Hematopoietic multipotent progenitor cell treated with erythropoietin and hydrocortisone succinate and interleukin-3 and kit ligand, for 8 days (in vitro differentiated cells): ENCODE results near the gene SS18L1.
A peak's percentile ranks its signal among the peaks of the same experiment; 100 is the strongest.

Experiments used
- DNase-seq: peaks from one replicate; pipeline ENCODE4 v3.0.0-alpha.2; 2015

Gene SS18L1

GRCh38 chr20:62174870-62175624 is 31.5 kb downstream of the SS18L1 start:
- DNase-seq: no peak

GRCh38 chr20:62175711-62176110 is 32.1 kb downstream of the SS18L1 start:
- no peak for DNase-seq

- no peak for DNase-seq
Observed at GRCh38 chr20:62176866-62177265, 33.3 kb downstream of the SS18L1 start.

GRCh38 chr20:62177307-62177706 is 33.7 kb downstream of the SS18L1 start:
- DNase-seq: no peak

GRCh38 chr20:62178316-62179161 is 35.0 kb downstream of the SS18L1 start:
- DNase-seq: no peak

GRCh38 chr20:62179162-62179504 is 35.6 kb downstream of the SS18L1 start:
- no peak for DNase-seq

GRCh38 chr20:62181808-62182207 is 38.2 kb downstream of the SS18L1 start:
- no peak for DNase-seq

GRCh38 chr20:62182469-62183425 is 39.2 kb downstream of the SS18L1 start, which contains the start of gene MTG2:
Gene MTG2, plus strand, starts transcription at chr20:62183028. Its CDS starts 10,393 bp downstream, at chr20:62193421.
- DNase-seq: peak; percentile 97

- DNase-seq: peak; percentile 16
Observed at GRCh38 chr20:62183426-62184142, 40.0 kb downstream of the SS18L1 start.

GRCh38 chr20:62186096-62186426 is 42.5 kb downstream of the SS18L1 start:
- DNase-seq: no peak

- DNase-seq: peak; percentile 6
Observed at GRCh38 chr20:62186887-62187866, 43.6 kb downstream of the SS18L1 start.

- no peak for DNase-seq
Observed at GRCh38 chr20:62190639-62191411, 47.3 kb downstream of the SS18L1 start.

GRCh38 chr20:62191781-62192559 is 48.4 kb downstream of the SS18L1 start:
- DNase-seq: no peak

- DNase-seq: no peak
Observed at GRCh38 chr20:62192635-62193034, 49.1 kb downstream of the SS18L1 start.

- DNase-seq: no peak
Observed at GRCh38 chr20:62193079-62194025, 49.8 kb downstream of the SS18L1 start.

GRCh38 chr20:62195075-62195405 is 51.5 kb downstream of the SS18L1 start:
- no peak for DNase-seq

GRCh38 chr20:62195736-62196135 is 52.2 kb downstream of the SS18L1 start:
- no peak for DNase-seq

GRCh38 chr20:62196286-62196685 is 52.7 kb downstream of the SS18L1 start:
- no peak for DNase-seq
